GM19438 (cell line): ENCODE data around the gene RBM6.
"Not testable (repeated sequence)": the region's sequence is repeated elsewhere in the genome, so short reads cannot be mapped to it uniquely, and the experiment has no call there.

ENCODE experiments used
- ATAC-seq: cut with Tn5 transposase; IDR thresholded peaks from one replicate; pipeline ENCODE4 v1.9.1; 2021; ENCODE audit warnings: low read depth; ENCODE audit not compliant: unreplicated experiment

Gene RBM6

GRCh38 chr3:49968346-49968745, 28.4 kb downstream of the RBM6 start:
- no peak for ATAC-seq

DNA sequence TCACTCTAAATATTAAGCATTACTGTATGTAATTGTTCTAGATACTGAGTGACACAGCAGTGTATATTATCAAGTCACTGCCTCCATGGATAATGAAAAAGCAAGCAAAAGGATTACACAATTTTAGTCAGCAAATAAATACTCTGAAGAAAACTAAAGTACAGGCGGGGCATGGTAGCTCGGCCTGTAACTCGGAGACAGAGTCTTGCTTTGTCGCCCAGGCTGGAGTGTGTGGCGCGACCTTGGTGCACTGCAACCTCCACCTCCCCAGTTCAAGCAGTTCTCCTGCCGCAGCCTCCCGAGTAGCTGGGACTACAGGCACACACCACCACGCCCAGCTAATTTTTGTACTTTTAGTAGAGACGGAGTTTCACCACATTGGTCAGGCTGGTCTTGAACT, 32.7 kb downstream of the RBM6 start:
- no peak for ATAC-seq

DNA sequence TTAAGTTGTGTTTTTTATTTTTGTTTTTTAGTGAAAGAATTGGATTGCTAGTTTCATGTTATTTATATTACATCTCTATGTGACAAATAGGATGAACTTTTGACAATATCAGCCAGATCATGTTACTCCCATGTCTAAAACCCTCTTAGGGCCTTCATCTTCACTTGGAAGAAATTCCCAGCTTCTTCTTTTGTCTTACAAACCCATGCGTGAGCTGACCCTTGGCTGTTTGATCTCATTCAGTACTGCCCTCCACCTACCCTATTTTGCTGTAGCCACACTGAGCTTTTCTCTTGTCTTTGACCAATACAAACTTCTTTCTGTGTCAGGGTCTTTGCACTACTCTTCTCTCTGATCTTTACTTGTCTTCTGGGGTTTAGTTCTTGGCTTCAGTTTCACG, 37.0 kb downstream of the RBM6 start:
- no peak for ATAC-seq

GRCh38 chr3:49984394-49984793, 44.4 kb downstream of the RBM6 start:
- ATAC-seq = no peak

- no peak for ATAC-seq
Measured at GRCh38 chr3:49992326-49992725, 52.4 kb downstream of the RBM6 start.

DNA sequence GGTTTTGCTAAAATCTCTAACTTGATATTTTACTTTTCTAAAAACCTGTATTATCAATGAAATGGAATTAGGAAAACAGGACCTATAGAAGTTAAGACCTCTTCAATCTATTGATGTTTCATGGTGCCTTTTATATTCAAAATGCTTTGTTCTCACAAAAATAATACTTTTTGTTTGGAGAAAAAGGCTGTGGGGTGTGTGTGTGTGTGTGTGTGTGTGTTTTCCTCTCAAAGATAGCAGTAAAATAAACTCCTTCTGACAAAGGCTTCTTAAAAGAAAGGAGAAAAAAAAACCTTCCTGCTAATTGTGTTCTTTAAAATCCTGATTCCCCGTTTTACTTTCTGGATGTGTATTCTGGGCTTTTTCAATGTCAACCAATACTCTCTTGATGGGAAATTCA, 54.5 kb downstream of the RBM6 start:
- no peak for ATAC-seq

- ATAC-seq = no peak
Measured at GRCh38 chr3:49996016-49996415, 56.1 kb downstream of the RBM6 start.

GRCh38 chr3:49997862-49998261, 57.9 kb downstream of the RBM6 start:
- no peak for ATAC-seq

GRCh38 chr3:49998326-49998725, 58.4 kb downstream of the RBM6 start:
- ATAC-seq = no peak

DNA sequence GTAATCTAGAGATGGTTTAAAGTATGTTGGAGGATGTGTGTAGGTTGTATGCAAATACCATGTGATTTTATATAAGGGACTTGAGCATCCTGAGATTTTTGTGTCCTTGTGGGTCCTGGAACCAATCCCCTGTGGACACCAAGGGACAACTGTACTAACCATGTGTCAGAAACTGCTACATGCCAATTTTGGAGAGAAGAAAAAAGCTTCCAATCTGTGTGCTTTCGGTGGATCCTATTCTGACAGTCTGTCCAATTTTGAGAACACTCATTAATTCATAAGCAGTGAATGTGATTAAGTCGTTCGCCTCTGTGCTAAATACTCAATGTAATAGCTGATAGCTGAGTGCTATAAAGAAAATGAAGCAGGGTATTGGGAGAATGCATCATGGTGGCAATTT, 61.6 kb downstream of the RBM6 start:
- ATAC-seq = no peak

DNA sequence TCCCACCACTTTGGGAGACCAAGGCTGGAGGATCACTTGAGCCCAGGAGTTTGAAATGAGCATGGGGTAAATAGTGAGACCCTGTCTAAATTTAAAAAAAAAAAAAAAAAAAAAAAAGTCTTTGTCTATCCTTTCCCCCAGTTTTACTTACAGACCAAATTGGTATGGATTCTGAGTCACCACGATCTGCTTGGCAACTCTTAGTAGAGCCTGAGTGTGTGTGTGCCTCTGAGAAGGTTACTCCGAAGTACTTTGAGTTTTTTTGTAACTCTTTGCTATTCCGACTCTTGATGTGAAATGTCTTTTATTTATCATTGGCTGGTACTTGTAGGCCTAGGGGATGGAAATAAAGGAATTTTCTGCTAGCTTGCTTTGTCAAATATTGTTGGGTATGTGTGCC, 63.3 kb downstream of the RBM6 start:
- ATAC-seq = no peak

GRCh38 chr3:50003824-50004223, 63.9 kb downstream of the RBM6 start:
- ATAC-seq = no peak

DNA sequence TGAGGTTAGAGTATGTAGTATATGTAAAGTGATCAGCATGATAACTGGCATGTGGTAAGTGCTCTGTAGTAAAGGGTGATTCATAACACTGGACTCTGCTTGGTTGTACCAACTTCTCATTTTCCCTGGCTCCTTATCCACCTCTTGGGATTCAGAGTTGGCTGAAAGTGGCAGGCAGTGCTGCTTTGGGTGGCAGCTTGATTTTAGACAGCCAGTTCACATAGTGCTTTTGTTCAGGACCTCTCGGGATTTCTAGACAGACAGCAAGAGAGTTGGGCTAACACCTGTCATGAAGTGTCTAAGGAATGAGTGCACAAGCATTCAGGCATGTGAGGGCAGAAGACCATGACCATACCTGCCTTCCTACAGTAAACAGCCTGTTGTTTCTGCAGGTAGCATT, 69.0 kb downstream of the RBM6 start:
- ATAC-seq = no peak

GRCh38 chr3:50010959-50011358, 71.0 kb downstream of the RBM6 start:
- no peak for ATAC-seq

GRCh38 chr3:50015918-50016317, 76.0 kb downstream of the RBM6 start:
- no peak for ATAC-seq

- no peak for ATAC-seq
Measured at GRCh38 chr3:50028346-50028745, 88.4 kb downstream of the RBM6 start.

GRCh38 chr3:50031201-50031600, 91.3 kb downstream of the RBM6 start:
- ATAC-seq = not testable (repeated sequence)

DNA sequence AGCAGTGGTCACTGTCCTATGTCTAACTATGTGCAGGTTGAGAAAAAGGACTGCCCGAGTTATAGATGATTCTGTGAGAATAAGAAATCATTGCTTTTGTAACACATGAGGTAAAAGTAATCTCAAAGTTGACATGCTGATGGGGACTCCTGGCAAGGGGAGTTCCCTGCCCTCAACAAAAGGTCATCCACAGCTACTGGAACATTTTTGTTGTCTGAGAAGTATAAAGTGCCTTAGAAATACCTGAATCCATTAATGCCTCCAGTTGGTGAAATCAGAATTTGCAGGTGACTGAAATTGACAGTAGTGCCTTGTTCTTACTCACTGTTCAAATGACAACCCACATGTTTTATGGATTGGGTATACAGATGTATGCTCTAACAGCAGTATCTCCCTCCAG, 105.0 kb downstream of the RBM6 start:
- no peak for ATAC-seq

DNA sequence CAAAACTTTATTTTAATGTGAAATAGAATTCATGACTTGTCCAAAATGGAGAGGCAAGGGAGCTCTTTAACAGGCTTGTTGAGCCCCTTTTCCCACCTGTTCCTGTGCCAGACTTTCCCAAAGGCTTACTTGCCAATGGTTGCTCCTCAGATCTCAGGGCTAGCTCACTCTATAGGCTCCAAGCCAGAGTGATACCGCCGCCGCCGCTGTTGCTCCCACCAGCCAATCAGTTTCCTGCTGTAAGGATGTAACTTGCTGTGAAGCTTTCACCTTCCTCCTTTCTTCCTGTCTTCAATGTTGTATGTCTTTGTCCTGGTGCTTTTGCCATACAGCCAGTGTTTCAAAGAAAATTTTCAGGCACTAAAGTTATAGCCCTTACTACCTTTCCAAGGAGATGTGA, 107.5 kb downstream of the RBM6 start:
- ATAC-seq = no peak

GRCh38 chr3:50050361-50050760, 110.4 kb downstream of the RBM6 start:
- no peak for ATAC-seq

DNA sequence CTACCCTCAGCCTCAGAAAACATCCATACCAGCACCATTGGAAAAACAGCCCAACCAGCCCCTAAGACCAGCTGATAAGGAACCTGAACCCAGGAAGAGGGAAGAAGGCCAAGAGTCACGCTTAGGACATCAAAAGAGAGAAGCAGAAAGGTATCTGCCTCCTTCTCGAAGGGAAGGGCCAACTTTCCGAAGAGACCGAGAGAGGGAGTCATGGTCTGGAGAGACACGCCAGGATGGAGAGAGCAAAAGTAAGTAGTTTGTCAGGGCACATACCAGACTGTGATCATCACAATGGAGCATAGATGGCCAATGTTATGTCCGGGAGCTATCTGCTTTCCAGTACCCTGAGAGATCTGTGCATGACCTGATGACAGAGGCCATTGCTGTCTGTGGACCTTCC, 117.8 kb downstream of the RBM6 start:
- ATAC-seq = no peak

DNA sequence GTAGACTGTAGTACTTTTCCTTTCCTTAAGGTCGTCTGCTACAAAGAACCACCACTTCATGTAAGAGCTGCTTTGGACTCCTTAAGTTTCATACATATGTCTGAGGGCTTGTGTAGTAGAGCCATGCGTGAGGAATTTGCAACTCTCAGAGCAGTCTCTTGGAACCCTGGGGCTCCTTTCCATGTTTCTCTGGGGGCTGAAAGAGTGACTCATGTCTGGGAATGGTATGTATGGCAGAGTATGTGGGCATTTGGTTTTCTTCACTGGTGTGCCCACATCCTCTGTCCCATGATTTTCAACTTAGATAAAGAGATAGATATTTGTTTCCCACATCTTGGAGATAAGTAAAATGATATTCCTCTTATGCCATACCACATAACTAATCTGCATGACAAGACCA, 128.2 kb downstream of the RBM6 start:
- ATAC-seq = no peak

DNA sequence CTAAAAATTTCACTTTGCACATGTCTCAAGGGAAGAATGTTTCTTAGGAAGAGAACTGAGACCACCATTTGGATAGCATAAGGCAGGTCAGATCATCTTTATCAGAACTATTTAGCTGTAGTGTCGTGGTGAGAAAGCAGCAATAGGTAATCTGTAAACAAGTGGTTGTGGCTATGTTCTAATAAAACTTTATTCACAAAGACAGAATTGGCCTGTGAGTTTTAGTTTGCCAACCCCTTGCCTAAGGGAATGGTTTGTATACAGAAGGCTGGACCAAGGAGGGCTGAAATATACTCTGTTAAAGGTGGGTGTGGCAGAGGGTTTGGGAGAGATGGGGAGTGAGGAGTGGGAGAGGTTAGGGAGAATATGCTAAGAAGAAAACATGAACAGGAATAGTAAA, 138.1 kb downstream of the RBM6 start:
- ATAC-seq = no peak

DNA sequence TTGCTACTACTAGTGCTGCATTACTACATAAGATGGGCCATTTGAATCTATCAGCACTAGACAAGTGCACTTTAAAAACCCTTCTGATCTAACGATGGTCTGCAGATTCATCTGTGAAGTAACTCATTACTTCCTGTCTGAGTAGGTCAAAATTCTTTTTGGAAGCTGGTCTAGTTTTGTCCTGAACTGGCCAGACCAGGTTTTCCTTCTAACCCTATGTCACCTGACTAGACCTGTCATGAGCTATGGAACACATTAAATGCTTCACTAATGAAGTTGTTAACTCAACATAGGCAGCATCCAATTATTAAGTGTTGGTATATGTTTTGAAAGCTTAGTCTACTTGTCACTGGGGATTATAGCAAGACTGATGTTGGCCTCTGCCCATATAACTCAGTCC, 138.7 kb downstream of the RBM6 start:
- ATAC-seq = no peak
